Measurements from ENCODE around the gene GADD45G.

The GADD45G gene

GRCh38 chr9:89628601-89629000 lies 23.8 kb downstream of the GADD45G start:
- Mint-ChIP-seq H3K9me3 (ENCODE audit: low read depth) (no peaks in the 10 kb centered on the region), H3K4me1 (ENCODE audit: low read depth) (no peaks in the 10 kb centered on the region), H3K4me3 (no peak overlapping the region), H3K36me3 (no peaks in the 10 kb centered on the region), H3K27me3 (no peaks in the 10 kb centered on the region), H3K27ac (no peak overlapping the region)

- Mint-ChIP-seq H3K9me3 (ENCODE audit: low read depth) (no peaks in the 10 kb centered on the region), H3K4me3 (no peak overlapping the region), H3K27ac (no peak overlapping the region), H3K27me3 (no peaks in the 10 kb centered on the region), H3K4me1 (ENCODE audit: low read depth) (no peaks in the 10 kb centered on the region), H3K36me3 (no peaks in the 10 kb centered on the region)
Measured at GRCh38 chr9:89629081-89629976, 24.5 kb downstream of the GADD45G start.

GRCh38 chr9:89630508-89630907 lies 25.7 kb downstream of the GADD45G start:
- Mint-ChIP-seq H3K27me3 (no peaks in the 10 kb centered on the region), H3K27ac (no peak overlapping the region), H3K36me3 (no peaks in the 10 kb centered on the region), H3K9me3 (ENCODE audit: low read depth) (no peaks in the 10 kb centered on the region), H3K4me3 (no peak overlapping the region), H3K4me1 (ENCODE audit: low read depth) (no peaks in the 10 kb centered on the region)

- Mint-ChIP-seq H3K27me3 (no peaks in the 10 kb centered on the region), H3K4me3 (no peak overlapping the region), H3K9me3 (ENCODE audit: low read depth) (no peaks in the 10 kb centered on the region), H3K4me1 (ENCODE audit: low read depth) (no peaks in the 10 kb centered on the region), H3K36me3 (no peaks in the 10 kb centered on the region), H3K27ac (no peak overlapping the region)
Measured at GRCh38 chr9:89631384-89631783, 26.6 kb downstream of the GADD45G start.

GRCh38 chr9:89632192-89632733 lies 27.5 kb downstream of the GADD45G start:
- Mint-ChIP-seq H3K9me3 (ENCODE audit: low read depth) (no peaks in the 10 kb centered on the region), H3K27ac (no peak overlapping the region), H3K36me3 (no peaks in the 10 kb centered on the region), H3K4me1 (ENCODE audit: low read depth) (no peaks in the 10 kb centered on the region), H3K27me3 (no peaks in the 10 kb centered on the region), H3K4me3 (no peak overlapping the region)

GRCh38 chr9:89632736-89633135 lies 27.9 kb downstream of the GADD45G start:
- no peaks in the 10 kb centered on the region for H3K27me3 Mint-ChIP-seq
- no peaks in the 10 kb centered on the region for H3K9me3 Mint-ChIP-seq (ENCODE audit: low read depth)
- no peaks in the 10 kb centered on the region for H3K36me3 Mint-ChIP-seq
- no peaks in the 10 kb centered on the region for H3K4me1 Mint-ChIP-seq (ENCODE audit: low read depth)
- H3K4me3 Mint-ChIP-seq = no peak overlapping the region
- H3K27ac Mint-ChIP-seq = no peak overlapping the region

GRCh38 chr9:89633404-89633803 lies 28.6 kb downstream of the GADD45G start:
- H3K36me3 Mint-ChIP-seq = no peaks in the 10 kb centered on the region
- no peak overlapping the region for H3K4me3 Mint-ChIP-seq
- no peaks in the 10 kb centered on the region for H3K4me1 Mint-ChIP-seq (ENCODE audit: low read depth)
- no peaks in the 10 kb centered on the region for H3K9me3 Mint-ChIP-seq (ENCODE audit: low read depth)
- H3K27ac Mint-ChIP-seq = no peak overlapping the region
- no peaks in the 10 kb centered on the region for H3K27me3 Mint-ChIP-seq

GRCh38 chr9:89633920-89634319 lies 29.1 kb downstream of the GADD45G start:
- H3K9me3 Mint-ChIP-seq (ENCODE audit: low read depth) = no peaks in the 10 kb centered on the region
- no peaks in the 10 kb centered on the region for H3K4me1 Mint-ChIP-seq (ENCODE audit: low read depth)
- no peaks in the 10 kb centered on the region for H3K36me3 Mint-ChIP-seq
- H3K27ac Mint-ChIP-seq = no peak overlapping the region
- H3K4me3 Mint-ChIP-seq = no peak overlapping the region
- H3K27me3 Mint-ChIP-seq = no peaks in the 10 kb centered on the region

- H3K4me3 Mint-ChIP-seq = no peak overlapping the region
- no peaks in the 10 kb centered on the region for H3K27me3 Mint-ChIP-seq
- no peaks in the 10 kb centered on the region for H3K36me3 Mint-ChIP-seq
- no peak overlapping the region for H3K27ac Mint-ChIP-seq
- H3K4me1 Mint-ChIP-seq (ENCODE audit: low read depth) = no peaks in the 10 kb centered on the region
- H3K9me3 Mint-ChIP-seq (ENCODE audit: low read depth) = no peaks in the 10 kb centered on the region
Measured at GRCh38 chr9:89634995-89635742, 30.4 kb downstream of the GADD45G start.

- Mint-ChIP-seq H3K27me3 (no peaks in the 10 kb centered on the region), H3K36me3 (no peaks in the 10 kb centered on the region), H3K4me3 (no peak overlapping the region), H3K27ac (no peak overlapping the region), H3K4me1 (ENCODE audit: low read depth) (no peaks in the 10 kb centered on the region), H3K9me3 (ENCODE audit: low read depth) (no peaks in the 10 kb centered on the region)
Measured at GRCh38 chr9:89635816-89636215, 31.0 kb downstream of the GADD45G start.

- no peaks in the 10 kb centered on the region for H3K36me3 Mint-ChIP-seq
- no peaks in the 10 kb centered on the region for H3K9me3 Mint-ChIP-seq (ENCODE audit: low read depth)
- H3K4me3 Mint-ChIP-seq = no peak overlapping the region
- no peaks in the 10 kb centered on the region for H3K27me3 Mint-ChIP-seq
- H3K4me1 Mint-ChIP-seq (ENCODE audit: low read depth) = no peaks in the 10 kb centered on the region
- H3K27ac Mint-ChIP-seq = no peak overlapping the region
Measured at GRCh38 chr9:89637787-89638186, 33.0 kb downstream of the GADD45G start.

- H3K27me3 Mint-ChIP-seq = no peaks in the 10 kb centered on the region
- H3K36me3 Mint-ChIP-seq = no peaks in the 10 kb centered on the region
- no peak overlapping the region for H3K4me3 Mint-ChIP-seq
- no peak overlapping the region for H3K27ac Mint-ChIP-seq
- no peaks in the 10 kb centered on the region for H3K9me3 Mint-ChIP-seq (ENCODE audit: low read depth)
- no peaks in the 10 kb centered on the region for H3K4me1 Mint-ChIP-seq (ENCODE audit: low read depth)
Measured at GRCh38 chr9:89638359-89638758, 33.5 kb downstream of the GADD45G start.

GRCh38 chr9:89638893-89639292 lies 34.1 kb downstream of the GADD45G start:
- Mint-ChIP-seq H3K27ac (no peak overlapping the region), H3K27me3 (no peaks in the 10 kb centered on the region), H3K4me1 (ENCODE audit: low read depth) (no peaks in the 10 kb centered on the region), H3K4me3 (no peak overlapping the region), H3K36me3 (no peaks in the 10 kb centered on the region), H3K9me3 (ENCODE audit: low read depth) (no peaks in the 10 kb centered on the region)

- Mint-ChIP-seq H3K9me3 (ENCODE audit: low read depth) (no peaks in the 10 kb centered on the region), H3K36me3 (no peaks in the 10 kb centered on the region), H3K4me3 (no peak overlapping the region), H3K4me1 (ENCODE audit: low read depth) (no peaks in the 10 kb centered on the region), H3K27ac (no peak overlapping the region), H3K27me3 (no peaks in the 10 kb centered on the region)
Measured at GRCh38 chr9:89639367-89639795, 34.6 kb downstream of the GADD45G start.

GRCh38 chr9:89639961-89640360 lies 35.1 kb downstream of the GADD45G start:
- H3K4me3 Mint-ChIP-seq = no peak overlapping the region
- H3K9me3 Mint-ChIP-seq (ENCODE audit: low read depth) = no peaks in the 10 kb centered on the region
- H3K4me1 Mint-ChIP-seq (ENCODE audit: low read depth) = no peaks in the 10 kb centered on the region
- no peaks in the 10 kb centered on the region for H3K27me3 Mint-ChIP-seq
- no peak overlapping the region for H3K27ac Mint-ChIP-seq
- H3K36me3 Mint-ChIP-seq = no peaks in the 10 kb centered on the region

All from activated naive CD8-positive, alpha-beta T cell (primary cell).